ENCODE measurements around the gene HLA-C.

DNA sequence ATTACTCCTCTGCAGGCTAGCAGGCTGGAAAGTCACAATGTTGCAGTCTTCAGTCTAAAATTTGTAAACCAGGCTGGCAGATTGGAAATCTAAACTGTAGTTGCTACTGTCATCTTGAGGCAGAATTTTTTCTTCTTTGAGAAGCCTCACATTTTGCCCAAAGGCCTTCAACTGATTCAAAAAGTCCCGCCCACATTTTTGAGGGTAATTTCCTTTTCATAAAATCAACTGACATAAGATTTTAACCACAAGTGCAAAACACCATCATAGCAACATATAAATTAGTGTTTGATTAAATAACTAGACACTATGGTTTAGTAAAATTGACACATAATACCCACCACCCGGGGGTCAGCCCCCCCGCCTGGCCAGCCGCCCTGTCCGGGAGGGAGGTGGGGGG is 28.4 kb downstream of the HLA-C start:
- TF ChIP-seq POLR2A (IDR thresholded peaks at IDR 0.05) (no peak), CTCF (IDR thresholded peaks at IDR 0.05) (no peak), POLR2AphosphoS5 (IDR thresholded peaks at IDR 0.05) (no peak), EP300 (IDR thresholded peaks at IDR 0.05) (no peak)
